Measurements from ENCODE around the gene NEU2. TPM values are rescaled to one million over a fixed set of nuclear protein-coding genes. Genes with fewer than 3 reads are reported as not detected.
"Not testable (repeated sequence)": the region's sequence is repeated elsewhere in the genome, so short reads cannot be mapped to it uniquely, and the experiment has no call there.

NEU2 gene
- total RNA-seq, 1 donor from 2014 or later = not detected

DNA sequence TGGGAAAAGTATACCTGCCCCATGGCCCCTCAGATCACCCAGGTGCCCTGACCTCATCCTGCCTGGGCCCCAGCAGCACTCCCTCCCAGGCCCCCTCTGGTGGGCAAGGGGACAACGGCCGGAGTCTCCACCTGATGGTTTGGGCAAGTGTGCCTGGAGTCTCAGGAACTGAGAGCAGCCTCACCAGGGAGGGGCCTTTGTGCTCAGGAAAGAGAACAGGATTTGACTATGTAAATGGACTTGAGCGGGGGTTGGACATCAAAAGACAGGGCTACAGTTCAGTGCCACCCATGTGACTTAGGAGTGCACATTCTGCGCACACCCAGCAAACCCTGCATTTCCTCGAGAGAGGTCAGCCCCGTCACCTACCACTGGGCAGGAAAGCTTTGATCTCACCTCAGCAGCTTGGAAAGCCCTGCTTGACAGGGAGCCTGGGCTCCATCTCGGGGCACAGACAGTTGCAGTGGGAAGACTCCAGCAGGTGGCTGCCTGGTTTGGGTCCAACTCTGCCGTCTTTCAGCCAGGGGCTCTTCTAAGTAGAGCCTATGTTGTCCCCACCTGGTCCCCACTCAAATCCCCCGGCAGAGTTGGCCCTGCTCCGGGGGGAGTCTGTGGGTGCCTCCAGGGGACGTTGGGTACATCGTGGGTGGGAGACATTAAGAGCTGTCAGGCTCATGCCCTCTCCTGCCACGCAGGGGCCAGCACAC, 30.9 kb downstream of the NEU2 start:
- H3K4me1 Mint-ChIP-seq (ENCODE audit: low read depth, unreplicated experiment) = no peaks in the 10 kb centered on the region
- DNase-seq = no peak
- no peak overlapping the region for H3K4me3 Mint-ChIP-seq (ENCODE audit: unreplicated experiment)

DNA sequence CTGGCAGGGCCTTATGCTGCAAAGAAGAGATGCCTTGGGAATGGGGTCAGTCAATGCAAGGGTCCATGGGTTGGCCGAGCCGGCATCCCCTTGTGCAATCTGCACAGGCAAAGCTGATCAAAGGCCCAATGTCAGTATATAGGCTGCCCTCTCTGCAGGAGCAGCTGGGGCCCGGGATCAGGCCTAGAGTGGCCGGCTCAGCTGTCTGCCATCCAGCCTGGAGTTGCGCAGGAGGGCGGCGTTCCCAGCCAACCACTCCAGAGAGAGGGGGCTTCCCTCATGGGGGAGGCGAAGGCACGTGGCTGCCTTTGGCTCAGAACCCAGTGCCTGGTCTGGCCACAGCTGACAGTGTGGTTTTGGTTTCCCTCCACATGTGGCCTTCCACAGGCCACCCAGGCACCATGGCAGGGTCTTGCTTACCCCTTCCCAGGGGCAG, 31.5 kb downstream of the NEU2 start:
- TF ChIP-seq, protein P1, sequence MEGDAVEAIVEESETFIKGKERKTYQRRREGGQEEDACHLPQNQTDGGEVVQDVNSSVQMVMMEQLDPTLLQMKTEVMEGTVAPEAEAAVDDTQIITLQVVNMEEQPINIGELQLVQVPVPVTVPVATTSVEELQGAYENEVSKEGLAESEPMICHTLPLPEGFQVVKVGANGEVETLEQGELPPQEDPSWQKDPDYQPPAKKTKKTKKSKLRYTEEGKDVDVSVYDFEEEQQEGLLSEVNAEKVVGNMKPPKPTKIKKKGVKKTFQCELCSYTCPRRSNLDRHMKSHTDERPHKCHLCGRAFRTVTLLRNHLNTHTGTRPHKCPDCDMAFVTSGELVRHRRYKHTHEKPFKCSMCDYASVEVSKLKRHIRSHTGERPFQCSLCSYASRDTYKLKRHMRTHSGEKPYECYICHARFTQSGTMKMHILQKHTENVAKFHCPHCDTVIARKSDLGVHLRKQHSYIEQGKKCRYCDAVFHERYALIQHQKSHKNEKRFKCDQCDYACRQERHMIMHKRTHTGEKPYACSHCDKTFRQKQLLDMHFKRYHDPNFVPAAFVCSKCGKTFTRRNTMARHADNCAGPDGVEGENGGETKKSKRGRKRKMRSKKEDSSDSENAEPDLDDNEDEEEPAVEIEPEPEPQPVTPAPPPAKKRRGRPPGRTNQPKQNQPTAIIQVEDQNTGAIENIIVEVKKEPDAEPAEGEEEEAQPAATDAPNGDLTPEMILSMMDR (IDR thresholded peaks at IDR 0.05; ENCODE audit: partially characterized antibody, unreplicated experiment) = no peak
- H3K27me3 Mint-ChIP-seq (ENCODE audit: unreplicated experiment) = no peaks in the 10 kb centered on the region
- no peak for DNase-seq
- no peak overlapping the region for H3K27ac Mint-ChIP-seq (ENCODE audit: unreplicated experiment)
- no peaks in the 10 kb centered on the region for H3K9me3 Mint-ChIP-seq (ENCODE audit: unreplicated experiment)
- no peak overlapping the region for H3K4me3 Mint-ChIP-seq (ENCODE audit: unreplicated experiment)
- no peaks in the 10 kb centered on the region for H3K36me3 Mint-ChIP-seq (ENCODE audit: unreplicated experiment)
- no peaks in the 10 kb centered on the region for H3K4me1 Mint-ChIP-seq (ENCODE audit: low read depth, unreplicated experiment)

More for the DNA sequence above, 30.9 kb downstream of the NEU2 start:
- Mint-ChIP-seq H3K27me3 (ENCODE audit: unreplicated experiment) (no peaks in the 10 kb centered on the region), H3K27ac (ENCODE audit: unreplicated experiment) (no peak overlapping the region), H3K9me3 (ENCODE audit: unreplicated experiment) (no peaks in the 10 kb centered on the region), H3K36me3 (ENCODE audit: unreplicated experiment) (no peaks in the 10 kb centered on the region)
- TF ChIP-seq, protein P1 (IDR thresholded peaks at IDR 0.05; ENCODE audit: partially characterized antibody, unreplicated experiment) = peak; percentile 33

DNA sequence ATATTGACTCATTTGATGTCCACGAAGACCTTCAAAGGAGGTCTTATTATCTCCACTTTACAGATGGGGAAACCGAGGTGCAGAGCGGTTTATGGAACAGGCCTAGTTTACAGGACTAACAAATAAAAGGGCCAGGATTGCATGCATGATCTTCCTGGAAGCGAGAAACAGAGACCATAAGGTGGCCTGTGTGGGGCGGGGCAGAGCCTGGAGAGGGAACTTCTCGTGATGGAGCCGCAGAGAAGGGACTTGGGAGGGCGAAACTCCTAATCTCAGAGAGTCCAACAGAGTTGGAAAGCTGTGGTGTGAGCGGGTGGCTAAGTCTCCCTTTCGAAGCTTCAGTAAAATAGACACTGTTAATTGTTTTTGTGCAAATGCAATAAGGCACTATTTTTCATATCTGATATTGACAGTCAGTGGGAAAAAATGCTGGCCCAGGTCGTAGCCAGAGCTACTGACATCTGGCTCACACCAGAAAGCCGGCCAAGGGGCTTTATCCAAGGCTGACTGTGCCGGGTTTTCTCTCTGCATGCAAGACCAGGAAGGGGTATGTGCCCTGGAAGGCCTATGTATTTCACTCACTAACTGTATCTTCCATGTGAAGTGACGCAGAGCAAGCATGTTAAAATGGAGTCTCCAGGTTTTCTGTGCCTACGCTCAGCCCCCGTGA, 32.2 kb downstream of the NEU2 start:
- Mint-ChIP-seq H3K9me3 (ENCODE audit: unreplicated experiment) (no peaks in the 10 kb centered on the region), H3K27ac (ENCODE audit: unreplicated experiment) (no peak overlapping the region), H3K4me3 (ENCODE audit: unreplicated experiment) (no peak overlapping the region), H3K36me3 (ENCODE audit: unreplicated experiment) (no peaks in the 10 kb centered on the region), H3K4me1 (ENCODE audit: low read depth, unreplicated experiment) (no peaks in the 10 kb centered on the region), H3K27me3 (ENCODE audit: unreplicated experiment) (no peaks in the 10 kb centered on the region)
- TF ChIP-seq, protein P1 (IDR thresholded peaks at IDR 0.05; ENCODE audit: partially characterized antibody, unreplicated experiment) = no peak
- no peak for DNase-seq

DNA sequence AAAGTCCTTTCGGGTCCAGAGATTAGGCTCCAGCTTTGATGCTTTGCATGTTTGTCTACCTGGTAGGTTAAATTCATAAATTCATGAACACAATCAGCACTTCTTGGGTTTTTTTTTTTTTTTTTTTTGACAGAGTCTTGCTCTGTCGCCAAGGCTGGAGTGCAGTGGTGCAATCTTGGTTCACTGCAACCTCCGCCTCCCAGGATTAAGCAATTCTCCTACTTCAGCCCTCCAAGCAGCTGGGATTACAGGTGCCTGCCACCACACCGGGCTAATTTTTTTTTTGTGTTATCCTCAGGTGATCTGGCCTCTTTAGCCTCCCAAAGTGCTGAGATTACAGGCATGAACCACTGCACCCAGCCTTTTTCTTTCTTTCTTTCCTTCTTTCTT, 32.7 kb downstream of the NEU2 start:
- H3K4me3 Mint-ChIP-seq (ENCODE audit: unreplicated experiment); DNase-seq; H3K27me3 Mint-ChIP-seq (ENCODE audit: unreplicated experiment); H3K27ac Mint-ChIP-seq (ENCODE audit: unreplicated experiment); H3K36me3 Mint-ChIP-seq (ENCODE audit: unreplicated experiment); H3K4me1 Mint-ChIP-seq (ENCODE audit: low read depth, unreplicated experiment); H3K9me3 Mint-ChIP-seq (ENCODE audit: unreplicated experiment): not testable (repeated sequence)

DNA sequence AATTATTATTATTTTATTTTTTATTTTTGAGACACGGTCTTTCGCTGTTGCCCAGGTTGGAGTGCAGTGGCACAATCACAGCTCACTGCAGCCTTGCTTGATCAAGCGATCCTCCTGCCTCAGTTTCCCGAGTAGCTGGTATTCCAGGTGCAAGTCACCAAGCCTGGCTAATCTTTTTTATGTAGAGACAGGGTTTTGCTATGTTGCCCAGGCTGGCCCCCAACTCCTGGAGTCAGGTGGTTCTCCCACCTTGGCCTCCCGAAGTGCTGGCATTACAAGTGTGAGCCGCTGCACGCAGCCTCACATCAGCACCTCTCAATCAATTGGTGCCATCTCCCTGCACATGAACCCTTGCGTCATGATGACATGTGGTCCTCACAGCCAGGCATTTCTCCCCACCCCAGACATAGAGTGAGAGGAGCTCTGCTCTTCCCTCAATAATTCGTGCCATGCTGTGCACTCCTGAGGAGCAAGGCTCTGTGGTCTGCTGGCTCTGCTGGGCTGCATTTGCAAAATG, 33.5 kb downstream of the NEU2 start:
- H3K27ac Mint-ChIP-seq (ENCODE audit: unreplicated experiment) = no peak overlapping the region
- DNase-seq = no peak
- TF ChIP-seq, protein P1 (IDR thresholded peaks at IDR 0.05; ENCODE audit: partially characterized antibody, unreplicated experiment) = no peak
- no peaks in the 10 kb centered on the region for H3K27me3 Mint-ChIP-seq (ENCODE audit: unreplicated experiment)
- H3K9me3 Mint-ChIP-seq (ENCODE audit: unreplicated experiment) = no peaks in the 10 kb centered on the region
- no peak overlapping the region for H3K4me3 Mint-ChIP-seq (ENCODE audit: unreplicated experiment)
- H3K4me1 Mint-ChIP-seq (ENCODE audit: low read depth, unreplicated experiment) = no peaks in the 10 kb centered on the region
- H3K36me3 Mint-ChIP-seq (ENCODE audit: unreplicated experiment) = no peaks in the 10 kb centered on the region
